Measurements from ENCODE around the gene PSMG4. TPM values are rescaled to one million over a fixed set of nuclear protein-coding genes. Genes with fewer than 3 reads are reported as not detected.

Gene PSMG4
- total RNA-seq, 1 donor from 2014 or later: 9.7 TPM

DNA sequence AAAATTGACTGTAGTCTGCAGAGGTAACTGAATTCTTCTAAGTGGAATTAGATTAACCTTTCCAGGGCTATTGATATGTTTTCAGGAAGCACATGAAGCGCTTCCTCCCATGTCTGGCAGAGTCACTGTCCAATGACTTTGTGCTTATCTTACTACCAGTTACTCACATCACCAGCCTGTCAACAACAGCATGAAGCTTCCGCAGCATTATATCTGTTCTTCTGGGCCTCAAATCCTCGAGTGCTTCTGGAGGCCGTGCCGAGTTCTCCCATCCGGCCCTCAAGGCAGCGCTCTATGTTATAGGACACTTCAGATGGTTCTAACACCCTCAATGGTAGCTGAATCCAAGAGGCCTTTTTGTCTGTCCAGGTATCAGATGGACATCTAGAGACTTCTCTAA lies 33.2 kb downstream of the PSMG4 start:
- DNase-seq (ENCODE audit: low spot score): no peak
- H3K36me3 Mint-ChIP-seq (ENCODE audit: low read depth, unreplicated experiment): peaks cover 36% of the 10 kb centered on the region
- peaks cover 16% of the 10 kb centered on the region for H3K27me3 Mint-ChIP-seq (ENCODE audit: unreplicated experiment)
- H3K27ac Mint-ChIP-seq (ENCODE audit: unreplicated experiment): no peak overlapping the region
- no peaks in the 10 kb centered on the region for H3K9me3 Mint-ChIP-seq (ENCODE audit: unreplicated experiment)
- no peak overlapping the region for H3K4me3 Mint-ChIP-seq (ENCODE audit: unreplicated experiment)
- TF ChIP-seq, protein P1, sequence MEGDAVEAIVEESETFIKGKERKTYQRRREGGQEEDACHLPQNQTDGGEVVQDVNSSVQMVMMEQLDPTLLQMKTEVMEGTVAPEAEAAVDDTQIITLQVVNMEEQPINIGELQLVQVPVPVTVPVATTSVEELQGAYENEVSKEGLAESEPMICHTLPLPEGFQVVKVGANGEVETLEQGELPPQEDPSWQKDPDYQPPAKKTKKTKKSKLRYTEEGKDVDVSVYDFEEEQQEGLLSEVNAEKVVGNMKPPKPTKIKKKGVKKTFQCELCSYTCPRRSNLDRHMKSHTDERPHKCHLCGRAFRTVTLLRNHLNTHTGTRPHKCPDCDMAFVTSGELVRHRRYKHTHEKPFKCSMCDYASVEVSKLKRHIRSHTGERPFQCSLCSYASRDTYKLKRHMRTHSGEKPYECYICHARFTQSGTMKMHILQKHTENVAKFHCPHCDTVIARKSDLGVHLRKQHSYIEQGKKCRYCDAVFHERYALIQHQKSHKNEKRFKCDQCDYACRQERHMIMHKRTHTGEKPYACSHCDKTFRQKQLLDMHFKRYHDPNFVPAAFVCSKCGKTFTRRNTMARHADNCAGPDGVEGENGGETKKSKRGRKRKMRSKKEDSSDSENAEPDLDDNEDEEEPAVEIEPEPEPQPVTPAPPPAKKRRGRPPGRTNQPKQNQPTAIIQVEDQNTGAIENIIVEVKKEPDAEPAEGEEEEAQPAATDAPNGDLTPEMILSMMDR (IDR thresholded peaks at IDR 0.05; ENCODE audit: unreplicated experiment): no peak
- H3K4me1 Mint-ChIP-seq (ENCODE audit: unreplicated experiment): no peaks in the 10 kb centered on the region

DNA sequence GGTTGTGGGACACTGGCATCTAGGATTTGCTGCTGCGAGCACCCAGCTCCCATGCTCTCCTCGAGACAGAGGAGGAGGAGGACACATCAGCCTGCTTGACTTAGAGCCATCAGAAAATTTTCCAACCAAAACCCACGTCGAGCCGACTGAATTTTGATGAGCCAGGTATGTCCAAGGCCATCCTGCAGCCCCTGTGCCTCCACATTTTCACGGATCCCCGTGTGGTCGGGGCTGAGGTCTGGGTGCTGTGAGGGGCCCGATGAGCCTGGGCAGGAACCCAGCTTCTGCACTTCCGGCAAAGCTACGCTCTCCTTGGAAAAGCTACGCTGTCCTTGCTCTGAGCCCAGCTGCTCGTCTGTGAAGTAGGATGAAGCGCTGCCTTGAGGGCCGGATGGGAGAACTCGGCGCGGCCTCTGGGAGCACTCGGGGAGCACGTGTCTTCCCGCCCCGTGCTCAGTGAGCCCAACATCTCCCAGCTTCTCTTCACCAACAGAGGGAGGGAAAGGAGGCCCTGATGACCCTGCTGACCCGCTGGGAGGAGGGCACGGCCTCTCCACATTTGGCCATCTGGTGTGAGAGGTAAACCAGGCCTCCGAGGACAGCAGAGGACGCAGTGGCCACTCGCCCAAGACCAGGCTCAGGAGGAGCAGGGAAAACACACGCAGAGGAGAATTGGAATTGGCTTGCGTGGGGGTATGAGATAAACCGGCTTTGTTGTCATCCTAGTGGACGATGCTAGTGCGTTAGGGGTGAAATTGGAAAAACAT lies 33.9 kb downstream of the PSMG4 start:
- Mint-ChIP-seq H3K27ac (ENCODE audit: unreplicated experiment) (no peak overlapping the region), H3K27me3 (ENCODE audit: unreplicated experiment) (peaks cover 14% of the 10 kb centered on the region), H3K9me3 (ENCODE audit: unreplicated experiment) (no peaks in the 10 kb centered on the region), H3K36me3 (ENCODE audit: low read depth, unreplicated experiment) (peaks cover 32% of the 10 kb centered on the region), H3K4me1 (ENCODE audit: unreplicated experiment) (no peaks in the 10 kb centered on the region), H3K4me3 (ENCODE audit: unreplicated experiment) (peak overlapping the region; percentile 74)
- TF ChIP-seq, protein P1 (IDR thresholded peaks at IDR 0.05; ENCODE audit: unreplicated experiment): no peak
- DNase-seq (ENCODE audit: low spot score): no peak

DNA sequence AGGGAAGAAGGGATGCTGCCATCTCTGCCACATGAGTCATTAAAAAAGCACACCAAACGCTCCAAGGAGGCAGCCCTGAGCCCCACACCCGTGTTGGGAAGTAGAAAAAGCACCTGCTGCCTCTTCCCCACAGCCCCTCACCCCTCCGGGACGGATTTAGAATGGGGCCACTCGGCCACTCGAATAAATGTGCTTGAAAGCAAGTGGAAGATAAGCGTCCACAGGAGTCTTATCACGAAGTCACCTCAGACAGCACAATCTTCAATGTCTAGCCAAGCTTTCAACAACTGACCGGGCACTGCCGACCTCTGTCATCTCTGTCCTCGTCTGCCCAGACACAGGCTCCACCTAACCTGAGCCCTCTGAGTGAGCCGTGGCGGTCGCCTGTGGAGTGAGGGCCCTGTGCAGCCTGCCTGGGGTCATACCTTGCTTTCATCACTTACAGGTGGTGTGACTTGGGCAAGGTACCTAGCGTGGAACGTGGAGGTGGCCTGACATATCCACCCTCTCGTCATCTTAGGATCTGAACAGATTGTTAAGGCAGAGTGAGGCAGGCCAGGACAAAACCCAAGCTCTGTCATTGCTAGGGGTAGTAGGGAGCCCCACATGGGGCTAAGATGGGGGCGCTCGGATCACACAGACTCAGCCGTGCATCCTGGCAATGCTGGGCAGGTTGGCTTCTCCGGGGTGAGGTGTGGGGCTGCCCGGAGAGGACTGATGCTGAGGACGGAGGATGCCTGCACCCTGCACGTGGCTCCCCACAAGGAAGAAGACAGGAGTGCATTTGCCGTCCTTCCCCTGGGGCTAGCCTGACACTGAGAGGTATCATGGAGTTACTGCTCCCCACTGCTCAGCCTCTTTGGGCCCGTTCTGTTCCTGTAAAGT lies 34.8 kb downstream of the PSMG4 start:
- TF ChIP-seq, protein P1 (IDR thresholded peaks at IDR 0.05; ENCODE audit: unreplicated experiment): no peak
- peaks cover 25% of the 10 kb centered on the region for H3K36me3 Mint-ChIP-seq (ENCODE audit: low read depth, unreplicated experiment)
- H3K4me1 Mint-ChIP-seq (ENCODE audit: unreplicated experiment): no peaks in the 10 kb centered on the region
- no peaks in the 10 kb centered on the region for H3K9me3 Mint-ChIP-seq (ENCODE audit: unreplicated experiment)
- H3K27me3 Mint-ChIP-seq (ENCODE audit: unreplicated experiment): peaks cover 10% of the 10 kb centered on the region
- H3K4me3 Mint-ChIP-seq (ENCODE audit: unreplicated experiment): peak overlapping the region; percentile 74
- no peak for DNase-seq (ENCODE audit: low spot score)
- H3K27ac Mint-ChIP-seq (ENCODE audit: unreplicated experiment): no peak overlapping the region

DNA sequence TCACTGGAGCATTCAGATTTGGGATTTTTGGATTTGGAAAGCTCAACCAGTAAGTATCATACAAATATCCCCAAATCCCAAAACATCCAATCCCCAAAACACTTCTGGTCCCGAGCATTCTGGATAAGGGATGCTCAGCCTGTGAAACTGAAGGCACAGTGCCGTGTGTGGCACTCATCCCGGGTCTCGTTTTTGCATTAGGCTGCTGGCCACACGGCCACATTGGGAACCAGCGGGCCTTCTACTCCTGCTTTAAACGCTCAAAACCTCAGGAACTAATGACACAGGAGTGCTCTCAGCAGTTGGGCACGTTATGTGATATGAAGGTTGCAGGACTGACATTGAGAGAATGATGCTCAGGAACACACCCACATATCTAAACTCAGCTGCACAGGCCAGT lies 35.6 kb downstream of the PSMG4 start:
- H3K27ac Mint-ChIP-seq (ENCODE audit: unreplicated experiment): no peak overlapping the region
- no peaks in the 10 kb centered on the region for H3K9me3 Mint-ChIP-seq (ENCODE audit: unreplicated experiment)
- no peak for DNase-seq (ENCODE audit: low spot score)
- no peaks in the 10 kb centered on the region for H3K4me1 Mint-ChIP-seq (ENCODE audit: unreplicated experiment)
- peaks cover 23% of the 10 kb centered on the region for H3K36me3 Mint-ChIP-seq (ENCODE audit: low read depth, unreplicated experiment)
- peak overlapping the region; percentile 31 for H3K4me3 Mint-ChIP-seq (ENCODE audit: unreplicated experiment)
- peaks cover 10% of the 10 kb centered on the region for H3K27me3 Mint-ChIP-seq (ENCODE audit: unreplicated experiment)
- TF ChIP-seq, protein P1 (IDR thresholded peaks at IDR 0.05; ENCODE audit: unreplicated experiment): no peak

All from endothelial cell (in vitro differentiated cells).